MM.1S (cell line): ENCODE data around the gene FAM161B.

Experiments
- EZH2 ChIP-seq: fragments of 300-600 bp; sonication (generic); optimal IDR thresholded peaks from 2 replicates; pipeline ENCODE3; 2017; ENCODE audit warnings: low read depth, mild to moderate bottlenecking, antibody characterized with exemption, low read length, mixed read lengths
- EZH2phosphoT487 ChIP-seq: fragments of 300-600 bp; sonication (generic); IDR thresholded peaks from 2 replicates; pipeline ENCODE4 v1.6.1; 2018; ENCODE audit warnings: antibody characterized with exemption, low read length
- TF ChIP-seq, protein P1 (sequence below): fragments of 300-600 bp; sonication (generic); IDR thresholded peaks from 2 replicates; pipeline ENCODE4 v1.5.1; 2016; ENCODE audit warnings: antibody characterized with exemption, low read length, mixed read lengths

- TF ChIP-seq, protein P1, sequence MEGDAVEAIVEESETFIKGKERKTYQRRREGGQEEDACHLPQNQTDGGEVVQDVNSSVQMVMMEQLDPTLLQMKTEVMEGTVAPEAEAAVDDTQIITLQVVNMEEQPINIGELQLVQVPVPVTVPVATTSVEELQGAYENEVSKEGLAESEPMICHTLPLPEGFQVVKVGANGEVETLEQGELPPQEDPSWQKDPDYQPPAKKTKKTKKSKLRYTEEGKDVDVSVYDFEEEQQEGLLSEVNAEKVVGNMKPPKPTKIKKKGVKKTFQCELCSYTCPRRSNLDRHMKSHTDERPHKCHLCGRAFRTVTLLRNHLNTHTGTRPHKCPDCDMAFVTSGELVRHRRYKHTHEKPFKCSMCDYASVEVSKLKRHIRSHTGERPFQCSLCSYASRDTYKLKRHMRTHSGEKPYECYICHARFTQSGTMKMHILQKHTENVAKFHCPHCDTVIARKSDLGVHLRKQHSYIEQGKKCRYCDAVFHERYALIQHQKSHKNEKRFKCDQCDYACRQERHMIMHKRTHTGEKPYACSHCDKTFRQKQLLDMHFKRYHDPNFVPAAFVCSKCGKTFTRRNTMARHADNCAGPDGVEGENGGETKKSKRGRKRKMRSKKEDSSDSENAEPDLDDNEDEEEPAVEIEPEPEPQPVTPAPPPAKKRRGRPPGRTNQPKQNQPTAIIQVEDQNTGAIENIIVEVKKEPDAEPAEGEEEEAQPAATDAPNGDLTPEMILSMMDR, result no peak
- no peak for TF ChIP-seq EZH2
- no peak for TF ChIP-seq EZH2phosphoT487
Observed at GRCh38 chr14:73958591-73958990, 8.7 kb upstream of the FAM161B start.
